OCI-LY1 (cell line): Measurements from ENCODE around the gene TUBB1.

Source experiments
- EZH2 ChIP-seq: fragments of 200-600 bp; sonication (generic), shearing (Covaris generic); IDR thresholded peaks from 2 replicates; pipeline ENCODE4 v1.8.0; 2017; ENCODE audit warnings: borderline replicate concordance, mixed run types, mild to moderate bottlenecking, antibody characterized with exemption, low read length, moderate library complexity, mixed read lengths
- TF ChIP-seq, protein P1 (sequence below): fragments of 200-600 bp; sonication (generic), shearing (Covaris generic); IDR thresholded peaks from 2 replicates; pipeline ENCODE4 v1.5.1; 2017; ENCODE audit warnings: mild to moderate bottlenecking, antibody characterized with exemption, low read length, moderate library complexity, mixed read lengths

DNA sequence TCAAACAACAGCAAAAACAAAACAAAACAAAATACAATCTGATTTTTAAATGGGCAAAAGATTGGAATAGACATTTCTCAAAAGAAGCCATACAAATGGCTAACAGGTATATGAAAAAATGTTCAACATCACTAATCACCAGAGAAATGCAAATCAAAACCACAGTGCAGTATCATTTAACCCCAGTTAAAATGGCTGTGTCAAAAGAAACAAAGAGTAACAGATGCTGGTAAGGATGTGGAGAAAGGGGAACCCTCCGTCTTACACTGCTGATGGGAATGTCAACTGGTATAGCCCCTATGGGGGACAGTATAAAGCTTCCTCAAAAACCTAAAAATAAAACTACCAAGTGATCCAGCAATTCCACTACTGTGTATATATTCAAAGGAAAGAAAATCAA, 49.1 kb upstream of the TUBB1 start:
- TF ChIP-seq, protein P1, sequence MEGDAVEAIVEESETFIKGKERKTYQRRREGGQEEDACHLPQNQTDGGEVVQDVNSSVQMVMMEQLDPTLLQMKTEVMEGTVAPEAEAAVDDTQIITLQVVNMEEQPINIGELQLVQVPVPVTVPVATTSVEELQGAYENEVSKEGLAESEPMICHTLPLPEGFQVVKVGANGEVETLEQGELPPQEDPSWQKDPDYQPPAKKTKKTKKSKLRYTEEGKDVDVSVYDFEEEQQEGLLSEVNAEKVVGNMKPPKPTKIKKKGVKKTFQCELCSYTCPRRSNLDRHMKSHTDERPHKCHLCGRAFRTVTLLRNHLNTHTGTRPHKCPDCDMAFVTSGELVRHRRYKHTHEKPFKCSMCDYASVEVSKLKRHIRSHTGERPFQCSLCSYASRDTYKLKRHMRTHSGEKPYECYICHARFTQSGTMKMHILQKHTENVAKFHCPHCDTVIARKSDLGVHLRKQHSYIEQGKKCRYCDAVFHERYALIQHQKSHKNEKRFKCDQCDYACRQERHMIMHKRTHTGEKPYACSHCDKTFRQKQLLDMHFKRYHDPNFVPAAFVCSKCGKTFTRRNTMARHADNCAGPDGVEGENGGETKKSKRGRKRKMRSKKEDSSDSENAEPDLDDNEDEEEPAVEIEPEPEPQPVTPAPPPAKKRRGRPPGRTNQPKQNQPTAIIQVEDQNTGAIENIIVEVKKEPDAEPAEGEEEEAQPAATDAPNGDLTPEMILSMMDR, result no peak
- TF ChIP-seq EZH2, result no peak
